Measurements from ENCODE around the gene IGF2BP2. TPM values are rescaled to one million over a fixed set of nuclear protein-coding genes. Genes with fewer than 3 reads are reported as not detected.

IGF2BP2 gene
- total and polyA plus RNA-seq, 9 of the 15 experiments (the other 6 are each of a cell fraction or from before 2014, with no cell fraction given): 3.2 to 59.6 (median 30.5) TPM

- intact Hi-C loops (cut with micrococcal nuclease): no loop called here
- in situ Hi-C loops (cut with MboI): no loop called here
- ChIA-PET CTCF (ENCODE audit: low intra/inter-chr PET ratio) (no interaction called here), POLR2A (no interaction called here)
- BruUV-seq (replicated peaks): no TSS peak
- Histone ChIP-seq H3K79me2 (ENCODE audit: control insufficient read depth, insufficient read depth, low read length) (peaks cover 86% of the 10 kb centered on the region), H3K4me1 (replicated peaks in 1 of 2; ENCODE audit: control insufficient read depth in 2 of 2, insufficient read depth in 2 of 2, low read length in 2 of 2) (peaks cover 7 to 17% of the 10 kb centered on the region in 2 experiments; a peak in 3 of 5 replicates), H2AFZ (ENCODE audit: low read depth, low read length) (no peak overlapping the region), H3K36me3 (ENCODE audit: control insufficient read depth, insufficient read depth, low read length) (no peaks in the 10 kb centered on the region), H3K9me3 (replicated peaks; ENCODE audit: control insufficient read depth, insufficient read depth, low read depth, low read length) (no peaks in the 10 kb centered on the region), H3K4me2 (ENCODE audit: insufficient read depth, low read length) (no peak overlapping the region), H3K4me3 (no peak overlapping the region), H4K20me1 (replicated peaks; ENCODE audit: control insufficient read depth, insufficient read depth, low read length) (peaks cover 16% of the 10 kb centered on the region), H3K27ac (ENCODE audit: extremely low read depth, low read depth, low read length) (no peak overlapping the region), H3K9me1 (ENCODE audit: control insufficient read depth, insufficient read depth, low read length) (no peaks in the 10 kb centered on the region), H3K9ac (ENCODE audit: insufficient read depth in 1 of 2, low read depth in 2 of 2, low read length in 2 of 2) (no peak overlapping the region), H3K27me3 (ENCODE audit: control insufficient read depth in 2 of 2, insufficient read depth in 2 of 2, low read length in 2 of 2) (no peaks in the 10 kb centered on the region)
- WGBS (ENCODE audit: insufficient coverage, low coverage, missing lambda C conversion rate): 87% methylated on average over 8 of the region's 8 CpGs
- TF ChIP-seq SMAD1 (IDR thresholded peaks at IDR 0.05; ENCODE audit: low read depth, low read length, partially characterized antibody) (no peak), FUS (optimal IDR thresholded peaks at IDR 0.05; ENCODE audit: low read depth, low read length) (no peak), MNT (conservative IDR thresholded peaks at IDR 0.05) (no peak), KDM1A (IDR thresholded peaks at IDR 0.05) (no peak), FOXA3 (CRISPR knock-in tag; conservative IDR thresholded peaks at IDR 0.05 in 1 of 2, IDR thresholded peaks at IDR 0.05 in 1 of 2) (no peak), ZNF785 (CRISPR knock-in tag; IDR thresholded peaks at IDR 0.05) (no peak), RBM39 (optimal IDR thresholded peaks at IDR 0.05; ENCODE audit: low read depth, low read length) (no peak), TAF1 (IDR thresholded peaks at IDR 0.05; ENCODE audit: control insufficient read depth, extremely low read depth, insufficient read depth, low read length, severe bottlenecking) (no peak)
- FAIRE-seq (no peak), DNase-seq (ENCODE audit: extremely low read depth in 1 of 4, low spot score in 3 of 4) (no peak), ATAC-seq (no peak)
Observed at GRCh38 chr3:185770109-185770508, 54.7 kb downstream of the IGF2BP2 start.
